ENCODE measurements around the gene TPM2. TPM values are rescaled to one million over a fixed set of nuclear protein-coding genes. Genes with fewer than 3 reads are reported as not detected.

The TPM2 gene
- total and polyA plus RNA-seq, 10 of the 15 experiments (the other 5 are each of a cell fraction or from before 2014, with no cell fraction given) = 0.11 to 9.3 (median 1.1) TPM

DNA sequence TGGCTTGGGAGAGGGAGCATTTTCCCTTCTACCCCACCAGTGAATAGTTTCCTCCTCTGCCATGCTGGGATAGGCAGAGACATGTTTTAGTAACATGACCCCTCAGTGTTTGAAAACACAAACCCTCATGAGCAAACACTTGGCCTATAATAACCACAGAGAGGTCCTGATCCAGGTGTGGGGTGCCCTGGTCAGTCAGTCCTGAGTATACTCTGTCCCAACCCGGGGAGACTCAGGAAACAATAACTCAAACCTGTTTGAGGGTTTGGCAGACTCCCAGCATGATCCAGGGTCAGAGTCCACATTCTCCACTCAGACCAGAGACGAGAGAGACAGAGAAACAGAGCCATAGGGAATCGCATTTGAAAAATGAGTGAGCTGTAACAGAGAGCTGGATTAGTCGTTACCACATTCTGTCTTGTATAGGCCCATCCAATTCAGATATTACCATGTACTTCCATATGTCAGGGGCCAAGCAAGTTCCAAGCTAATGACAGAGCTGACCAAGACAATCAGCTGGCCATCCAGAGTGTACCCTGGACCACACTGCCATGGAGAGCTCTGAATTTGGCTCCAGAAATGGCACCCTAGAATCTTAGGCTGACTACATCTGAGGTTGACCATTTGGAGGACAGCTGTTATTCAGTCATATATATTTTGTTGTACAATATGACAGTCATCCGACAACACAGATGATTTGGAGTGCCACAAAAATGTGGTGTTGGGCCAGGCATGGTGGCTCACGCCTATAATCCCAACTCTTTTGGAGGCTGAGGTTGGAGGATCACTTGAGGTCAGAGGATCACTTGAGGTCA is 20.2 kb downstream of the TPM2 start:
- H3K4me2 ChIP-seq (ENCODE audit: control insufficient read depth, insufficient read depth) = no peak overlapping the region
- no peak for ATAC-seq

More for the DNA sequence above, 20.2 kb downstream of the TPM2 start:
- no peaks in the 10 kb centered on the region for H3K9me3 ChIP-seq (replicated peaks; ENCODE audit: control insufficient read depth, insufficient read depth, low read length)
- no peak overlapping the region for H3K4me3 ChIP-seq
- no peaks in the 10 kb centered on the region for H3K36me3 ChIP-seq (ENCODE audit: control insufficient read depth in 2 of 2, insufficient read depth in 2 of 2, low read length in 1 of 2)
- no peak overlapping the region for H2AFZ ChIP-seq (ENCODE audit: control insufficient read depth, low read depth, low read length)
- no TSS peak for BruUV-seq (replicated peaks)
- peaks cover 1 to 3% of the 10 kb centered on the region in 2 experiments; a peak in 3 of 4 replicates for H3K27me3 ChIP-seq (replicated peaks in 1 of 2; ENCODE audit: control insufficient read depth in 2 of 2, insufficient read depth in 2 of 2, low read length in 1 of 2)
- WGBS (ENCODE audit: insufficient coverage, insufficient replicate concordance, low lambda C conversion rate, missing lambda C conversion rate) = 51% methylated on average over 6 of the region's 6 CpGs
- no peak for DNase-seq (ENCODE audit: low read depth, low spot score)
- H4K20me1 ChIP-seq (ENCODE audit: control insufficient read depth, insufficient read depth) = no peaks in the 10 kb centered on the region
- H3K27ac ChIP-seq (ENCODE audit: control insufficient read depth, insufficient read depth) = no peak overlapping the region
- TF ChIP-seq, protein P1, sequence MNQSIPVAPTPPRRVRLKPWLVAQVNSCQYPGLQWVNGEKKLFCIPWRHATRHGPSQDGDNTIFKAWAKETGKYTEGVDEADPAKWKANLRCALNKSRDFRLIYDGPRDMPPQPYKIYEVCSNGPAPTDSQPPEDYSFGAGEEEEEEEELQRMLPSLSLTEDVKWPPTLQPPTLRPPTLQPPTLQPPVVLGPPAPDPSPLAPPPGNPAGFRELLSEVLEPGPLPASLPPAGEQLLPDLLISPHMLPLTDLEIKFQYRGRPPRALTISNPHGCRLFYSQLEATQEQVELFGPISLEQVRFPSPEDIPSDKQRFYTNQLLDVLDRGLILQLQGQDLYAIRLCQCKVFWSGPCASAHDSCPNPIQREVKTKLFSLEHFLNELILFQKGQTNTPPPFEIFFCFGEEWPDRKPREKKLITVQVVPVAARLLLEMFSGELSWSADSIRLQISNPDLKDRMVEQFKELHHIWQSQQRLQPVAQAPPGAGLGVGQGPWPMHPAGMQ (IDR thresholded peaks at IDR 0.05; ENCODE audit: borderline replicate concordance) = no peak
- no peak for TF ChIP-seq BRCA1 (IDR thresholded peaks at IDR 0.05; ENCODE audit: low read depth, low read length)
- no peak for TF ChIP-seq RAD51 (IDR thresholded peaks at IDR 0.05)
- TF ChIP-seq, protein P2, sequence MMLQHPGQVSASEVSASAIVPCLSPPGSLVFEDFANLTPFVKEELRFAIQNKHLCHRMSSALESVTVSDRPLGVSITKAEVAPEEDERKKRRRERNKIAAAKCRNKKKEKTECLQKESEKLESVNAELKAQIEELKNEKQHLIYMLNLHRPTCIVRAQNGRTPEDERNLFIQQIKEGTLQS (IDR thresholded peaks at IDR 0.05; ENCODE audit: borderline replicate concordance, extremely low read depth, low read depth, low read length) = no peak
- no peak for TF ChIP-seq SMC3 (IDR thresholded peaks at IDR 0.05; ENCODE audit: borderline replicate concordance, low read length)
- no peak for TF ChIP-seq ASH2L (IDR thresholded peaks at IDR 0.05; ENCODE audit: borderline replicate concordance, low read depth)
- no peak for TF ChIP-seq JUND (IDR thresholded peaks at IDR 0.05; ENCODE audit: low read depth, low read length)
- no peak for FAIRE-seq
- RAD21 ChIA-PET (ENCODE audit: unreplicated experiment) = interaction anchor here (1.0 to 9.7 kb wide), 3 partner anchors 10 to 22 kb away, joined by 3 to 95 read pairs (median 3); partner anchors contain the start of gene SIT1
- CTCF ChIA-PET = interaction anchor here (1.1 to 3.6 kb wide), 8 partner anchors 8 to 213 kb away, joined by 3 to 26 read pairs (median 3); no protein-coding TSS in a partner anchor
- H3K4me1 ChIP-seq (ENCODE audit: control insufficient read depth, insufficient read depth, low read length) = peaks cover 8% of the 10 kb centered on the region
- peaks cover 8% of the 10 kb centered on the region for H3K79me2 ChIP-seq (ENCODE audit: control insufficient read depth, insufficient read depth, low read length)
- intact Hi-C loops (cut with micrococcal nuclease; ENCODE audit: unreplicated experiment) (no loop called here), in situ Hi-C loops (cut with MboI) (loop anchor here (5.0 kb wide), 1 partner anchor 53 kb away; no protein-coding TSS in a partner anchor)
- POLR2A ChIA-PET = interaction anchor here (0.5 to 1.1 kb wide), 2 partner anchors 21 to 58 kb away, joined by 3 read pairs; no protein-coding TSS in a partner anchor
- SMC1A ChIA-PET (ENCODE audit: uncharacterized antibody, unreplicated experiment) = interaction anchor here (0.6 to 1.4 kb wide), 4 partner anchors 8 to 837 kb away, joined by 3 to 6 read pairs (median 4); no protein-coding TSS in a partner anchor
- H3K9ac ChIP-seq (ENCODE audit: control insufficient read depth, insufficient read depth, low read length) = no peak overlapping the region
